ENCODE measurements around the gene OR52N4.

DNA sequence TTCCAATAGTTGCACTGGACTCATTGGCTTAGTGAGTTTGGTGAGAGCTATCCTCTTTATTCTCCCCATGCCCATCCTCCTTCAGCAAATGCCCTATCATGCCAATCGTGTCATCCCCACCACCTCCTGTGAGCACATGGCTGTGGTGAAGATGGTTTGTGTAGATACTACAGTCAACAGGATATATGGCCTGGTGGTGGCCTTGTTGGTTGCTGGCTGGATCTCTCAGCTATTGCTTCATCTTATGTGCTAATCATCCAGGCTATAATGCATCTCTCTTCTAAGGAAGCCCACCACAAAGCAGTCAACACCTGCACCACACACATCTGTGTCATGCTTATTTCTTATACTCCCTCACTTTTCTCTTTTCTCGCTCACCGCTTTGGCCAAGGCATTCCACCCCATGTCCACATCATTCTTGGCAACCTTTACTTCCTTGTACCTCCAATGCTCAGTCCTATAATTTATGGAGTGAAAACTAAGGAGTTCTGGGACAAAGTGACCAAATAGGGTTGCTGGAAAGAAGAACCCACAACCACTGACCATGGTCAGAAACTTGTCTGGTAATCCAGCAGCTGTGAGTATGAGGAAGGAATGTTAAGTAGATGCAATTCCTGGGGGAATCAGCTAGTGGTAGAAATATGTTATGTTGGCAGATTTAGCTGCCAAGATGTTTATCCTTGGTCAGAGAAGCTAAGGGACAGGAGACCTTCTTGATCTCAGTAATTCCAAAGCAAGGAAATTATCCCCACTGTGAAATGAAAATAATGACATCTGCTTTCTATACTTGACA, 34.1 kb upstream of the OR52N4 start:
- TF ChIP-seq CTCF (conservative IDR thresholded peaks at IDR 0.05; ENCODE audit: low read depth, low read length) (no peak), POLR2A (IDR thresholded peaks at IDR 0.05; ENCODE audit: low read depth, low read length) (no peak), CEBPB (IDR thresholded peaks at IDR 0.05; ENCODE audit: low read depth, low read length) (no peak), MXI1 (IDR thresholded peaks at IDR 0.05; ENCODE audit: borderline replicate concordance, low read depth, low read length) (no peak)

All from IMR-90 (cell line).